GM12865 (cell line): Measurements from ENCODE around the gene LIPI.
"Not testable (repeated sequence)": the region's sequence is repeated elsewhere in the genome, so short reads cannot be mapped to it uniquely, and the experiment has no call there.

Source experiments
- DNase-seq: peaks from one replicate; pipeline ENCODE4 v3.0.0; 2010; ENCODE audit warnings: low read depth
- H3K4me3 ChIP-seq: 2 replicates; pipeline ENCODE4 v1.5.1; 2011; ENCODE audit warnings: mild to moderate bottlenecking, low read depth, low read length, control low read depth
- TF ChIP-seq, protein P1 (sequence below): IDR thresholded peaks from 2 replicates; pipeline ENCODE4 v1.5.1; 2011; ENCODE audit warnings: low read length, control low read depth, low read depth, inconsistent platforms; ENCODE audit not compliant: insufficient read depth; ENCODE audit errors: missing control alignments

The LIPI gene

DNA sequence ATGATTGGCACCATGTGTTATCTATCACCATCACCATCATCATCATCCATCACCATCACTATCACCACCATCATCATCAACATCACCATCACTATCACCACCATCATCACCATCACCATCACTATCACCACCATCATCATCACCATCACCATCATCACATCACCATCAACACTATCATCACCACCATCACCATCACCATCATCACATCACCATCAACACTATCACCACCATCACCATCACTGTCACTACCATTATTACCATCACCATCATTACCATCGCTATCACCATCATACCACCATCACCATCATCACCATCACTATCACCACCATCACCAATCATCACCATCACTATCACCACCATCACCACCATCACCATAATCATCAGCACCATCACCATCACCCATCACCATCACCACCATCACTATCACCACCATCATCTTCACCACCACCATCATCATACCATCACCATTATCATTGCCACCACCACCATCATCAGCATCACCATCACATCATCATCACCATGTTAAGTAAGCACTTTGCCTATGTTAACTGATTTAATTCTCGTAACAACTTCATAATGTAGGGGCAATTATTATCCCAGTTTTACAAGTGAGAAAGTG lies 112.8 kb downstream of the LIPI start:
- no peak overlapping the region for H3K4me3 ChIP-seq
- TF ChIP-seq, protein P1, sequence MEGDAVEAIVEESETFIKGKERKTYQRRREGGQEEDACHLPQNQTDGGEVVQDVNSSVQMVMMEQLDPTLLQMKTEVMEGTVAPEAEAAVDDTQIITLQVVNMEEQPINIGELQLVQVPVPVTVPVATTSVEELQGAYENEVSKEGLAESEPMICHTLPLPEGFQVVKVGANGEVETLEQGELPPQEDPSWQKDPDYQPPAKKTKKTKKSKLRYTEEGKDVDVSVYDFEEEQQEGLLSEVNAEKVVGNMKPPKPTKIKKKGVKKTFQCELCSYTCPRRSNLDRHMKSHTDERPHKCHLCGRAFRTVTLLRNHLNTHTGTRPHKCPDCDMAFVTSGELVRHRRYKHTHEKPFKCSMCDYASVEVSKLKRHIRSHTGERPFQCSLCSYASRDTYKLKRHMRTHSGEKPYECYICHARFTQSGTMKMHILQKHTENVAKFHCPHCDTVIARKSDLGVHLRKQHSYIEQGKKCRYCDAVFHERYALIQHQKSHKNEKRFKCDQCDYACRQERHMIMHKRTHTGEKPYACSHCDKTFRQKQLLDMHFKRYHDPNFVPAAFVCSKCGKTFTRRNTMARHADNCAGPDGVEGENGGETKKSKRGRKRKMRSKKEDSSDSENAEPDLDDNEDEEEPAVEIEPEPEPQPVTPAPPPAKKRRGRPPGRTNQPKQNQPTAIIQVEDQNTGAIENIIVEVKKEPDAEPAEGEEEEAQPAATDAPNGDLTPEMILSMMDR, result no peak
- DNase-seq, result no peak

DNA sequence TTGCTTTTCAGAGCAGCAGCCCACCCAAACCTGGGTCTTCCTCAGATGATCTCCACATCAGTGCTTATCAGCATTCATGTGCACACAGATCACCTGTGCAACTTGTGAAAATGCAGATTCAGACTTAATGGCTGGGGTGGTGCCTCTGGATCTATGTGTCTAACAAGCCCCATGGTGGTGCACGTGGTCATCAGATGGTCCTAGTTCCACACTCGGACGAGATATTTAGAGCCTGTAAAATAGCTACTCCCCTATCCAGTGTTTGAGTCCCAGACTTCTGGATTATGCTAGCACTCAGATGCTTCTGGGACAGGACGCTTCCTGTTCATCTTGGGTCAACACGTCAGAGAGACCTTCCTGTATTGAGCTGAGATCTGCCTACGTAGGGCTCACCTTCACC lies 114.2 kb downstream of the LIPI start:
- TF ChIP-seq, protein P1, result no peak

DNA sequence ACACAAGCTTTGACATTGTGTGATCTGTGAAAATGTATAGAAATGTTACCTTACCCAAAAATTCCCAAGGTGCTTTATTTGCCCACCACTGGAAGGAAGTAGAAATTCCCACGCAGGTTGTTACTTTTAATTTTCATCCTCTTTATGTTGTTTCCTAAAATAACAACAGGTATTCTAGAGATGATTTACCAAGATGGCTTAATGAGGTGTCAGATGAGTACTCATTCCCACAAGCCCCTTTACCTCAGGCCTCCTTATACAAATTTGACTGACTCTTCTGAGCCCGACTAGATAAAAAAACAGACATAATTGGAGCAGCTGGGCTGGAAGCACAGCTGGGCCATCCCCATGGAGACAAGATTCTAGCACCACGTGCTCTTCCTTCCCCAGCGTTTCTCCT lies 114.6 kb downstream of the LIPI start:
- TF ChIP-seq, protein P1, result no peak
- H3K4me3 ChIP-seq, result no peak overlapping the region
- no peak for DNase-seq

More for the DNA sequence above, 114.2 kb downstream of the LIPI start:
- H3K4me3 ChIP-seq, result no peak overlapping the region
- DNase-seq, result no peak

DNA sequence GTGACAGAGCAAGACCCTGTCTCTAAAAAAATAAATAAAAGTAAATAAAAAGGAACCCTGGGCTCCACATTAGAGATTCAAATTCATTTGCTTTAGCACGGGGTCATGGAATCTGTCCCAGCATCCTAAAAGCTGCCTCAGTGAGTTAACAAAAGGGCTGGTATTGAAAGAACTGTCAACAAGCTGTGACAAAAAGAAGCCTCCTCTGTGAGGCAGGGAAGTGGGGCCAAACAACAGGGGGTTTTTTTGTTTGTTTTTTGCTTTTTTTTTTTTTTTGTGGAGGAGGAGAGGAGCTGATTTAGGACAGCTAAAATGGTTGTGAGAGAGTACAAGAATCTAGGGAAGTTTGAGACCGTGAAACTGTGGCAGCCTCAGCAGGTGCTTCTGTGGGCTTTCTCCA lies 115.7 kb downstream of the LIPI start:
- no peak for DNase-seq
- TF ChIP-seq, protein P1, result no peak

DNA sequence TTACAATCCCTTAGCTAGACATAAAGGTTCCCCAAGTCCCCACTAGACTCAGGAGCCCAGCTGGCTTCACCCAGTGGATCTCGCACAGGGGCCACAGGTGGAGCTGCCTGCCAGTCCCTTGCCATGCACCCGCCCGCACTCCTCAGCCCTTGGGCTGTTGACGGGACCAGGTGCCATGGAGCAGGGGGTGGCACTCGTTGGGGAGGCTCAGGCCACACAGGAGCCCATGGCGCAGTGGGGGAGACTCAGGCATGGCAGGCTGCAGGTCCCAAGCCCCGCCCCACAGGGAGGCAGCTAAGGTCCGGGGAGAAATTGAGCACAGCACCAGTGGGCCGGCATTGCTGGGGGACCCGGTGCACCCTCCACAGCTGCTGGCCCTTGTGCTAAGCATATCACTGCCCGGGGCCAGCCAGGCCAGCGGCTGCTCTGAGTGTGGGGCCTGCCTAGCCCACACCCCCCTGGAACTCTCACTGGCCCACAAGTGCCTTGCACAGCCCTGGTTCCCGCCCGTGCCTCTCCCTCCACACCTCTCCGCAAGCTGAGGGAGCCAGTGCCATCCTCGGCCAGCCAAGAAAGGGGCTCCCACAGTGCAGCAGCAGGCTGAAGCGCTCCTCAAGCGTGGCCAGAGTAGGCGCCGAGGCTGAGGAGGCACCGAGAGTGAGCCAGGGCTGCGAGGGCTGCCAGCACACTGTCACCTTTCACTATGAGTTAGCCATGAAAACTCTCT lies 117.8 kb downstream of the LIPI start:
- TF ChIP-seq, protein P1, result no peak
- DNase-seq, result no peak
- H3K4me3 ChIP-seq, result no peak overlapping the region

More for the DNA sequence above, 115.7 kb downstream of the LIPI start:
- H3K4me3 ChIP-seq, result no peak overlapping the region

DNA sequence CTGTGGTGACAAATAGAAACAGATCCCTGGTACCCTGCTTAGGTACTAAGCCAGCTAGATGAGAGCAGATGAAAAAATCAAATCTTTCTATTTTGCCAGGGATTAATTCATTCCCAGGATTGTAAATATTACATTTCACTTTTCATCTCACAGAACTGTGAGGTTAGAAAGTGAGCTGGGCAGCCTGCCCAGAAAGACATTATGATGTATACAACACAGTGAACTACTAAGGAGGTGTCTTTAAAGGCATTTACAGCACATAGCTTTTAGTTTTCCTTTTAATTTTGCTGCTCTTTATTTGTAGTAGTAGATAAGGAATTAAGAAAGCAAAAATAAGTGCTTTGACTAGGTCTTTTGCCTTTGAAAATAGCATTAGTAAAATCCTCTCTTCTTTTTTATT lies 120.6 kb downstream of the LIPI start:
- DNase-seq, H3K4me3 ChIP-seq: not testable (repeated sequence)

DNA sequence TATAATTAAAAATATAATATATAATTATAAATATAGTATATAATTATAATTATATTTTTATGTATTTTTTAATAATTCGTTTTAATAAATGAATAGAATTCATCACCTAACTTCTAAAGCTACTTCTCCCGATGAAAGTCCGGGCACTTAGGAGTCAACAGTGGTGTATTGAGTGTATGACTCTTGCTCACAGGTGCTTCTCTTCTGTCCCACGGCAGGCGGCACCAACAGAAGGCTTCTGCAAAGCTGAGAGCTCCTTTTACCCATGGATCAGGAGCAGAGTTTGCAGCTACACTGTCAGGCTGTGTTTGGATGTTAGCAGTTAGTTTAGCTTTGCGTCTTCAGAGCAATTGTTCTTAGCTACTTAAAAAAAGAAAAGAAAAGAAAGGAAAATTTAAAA lies 122.4 kb downstream of the LIPI start:
- TF ChIP-seq, protein P1, result no peak
- no peak for DNase-seq
- no peak overlapping the region for H3K4me3 ChIP-seq
